Upper lobe of left lung (tissue), 4 donors: Measurements from ENCODE around the gene IGF2BP3.

Source experiments
- EP300 ChIP-seq, 4 donors: sonication (generic); formaldehyde crosslinking; IDR thresholded peaks; one replicate each; pipeline ENCODE4 v1.5.1; 2017; ENCODE audit warnings: antibody characterized with exemption in 4 of 4, control low read depth in 2 of 4
- POLR2A ChIP-seq, 4 donors: fragments of 450-650 bp; IDR thresholded peaks; one replicate each; pipeline ENCODE4 v1.5.1; 2016 to 2017; ENCODE audit warnings: antibody characterized with exemption in 4 of 4, mild to moderate bottlenecking in 2 of 4
- POLR2AphosphoS5 ChIP-seq, 2 donors: sonication (generic); formaldehyde crosslinking; IDR thresholded peaks; one replicate each; pipeline ENCODE4 v1.5.1; 2017; ENCODE audit warnings: antibody characterized with exemption in 2 of 2
- TF ChIP-seq, protein P1 (sequence below), 6 experiments: fragments of 450-650 bp in 4 of 6; fragments of 200-600 bp in 2 of 6; sonication (generic) in 2 of 6; IDR thresholded peaks; one replicate each; pipeline ENCODE4 v1.5.1; 2016 to 2019; ENCODE audit warnings: antibody characterized with exemption in 6 of 6

DNA sequence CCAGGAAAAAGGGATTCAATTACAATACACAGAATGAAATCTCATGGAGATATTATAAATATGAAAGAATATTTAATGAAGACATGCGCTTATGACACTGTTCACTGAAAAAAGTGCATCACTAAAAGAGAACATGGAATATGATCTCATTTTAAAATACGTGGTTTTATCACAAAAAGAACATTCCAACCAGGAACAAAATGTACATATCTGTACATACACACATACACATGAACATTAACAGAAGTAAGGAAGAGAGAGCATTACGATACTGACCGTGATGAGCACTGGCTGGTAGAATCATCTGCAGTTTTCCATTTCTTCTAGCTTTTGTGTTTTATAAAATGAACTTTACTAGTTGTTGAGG, 39.4 kb downstream of the IGF2BP3 start:
- TF ChIP-seq, protein P1, sequence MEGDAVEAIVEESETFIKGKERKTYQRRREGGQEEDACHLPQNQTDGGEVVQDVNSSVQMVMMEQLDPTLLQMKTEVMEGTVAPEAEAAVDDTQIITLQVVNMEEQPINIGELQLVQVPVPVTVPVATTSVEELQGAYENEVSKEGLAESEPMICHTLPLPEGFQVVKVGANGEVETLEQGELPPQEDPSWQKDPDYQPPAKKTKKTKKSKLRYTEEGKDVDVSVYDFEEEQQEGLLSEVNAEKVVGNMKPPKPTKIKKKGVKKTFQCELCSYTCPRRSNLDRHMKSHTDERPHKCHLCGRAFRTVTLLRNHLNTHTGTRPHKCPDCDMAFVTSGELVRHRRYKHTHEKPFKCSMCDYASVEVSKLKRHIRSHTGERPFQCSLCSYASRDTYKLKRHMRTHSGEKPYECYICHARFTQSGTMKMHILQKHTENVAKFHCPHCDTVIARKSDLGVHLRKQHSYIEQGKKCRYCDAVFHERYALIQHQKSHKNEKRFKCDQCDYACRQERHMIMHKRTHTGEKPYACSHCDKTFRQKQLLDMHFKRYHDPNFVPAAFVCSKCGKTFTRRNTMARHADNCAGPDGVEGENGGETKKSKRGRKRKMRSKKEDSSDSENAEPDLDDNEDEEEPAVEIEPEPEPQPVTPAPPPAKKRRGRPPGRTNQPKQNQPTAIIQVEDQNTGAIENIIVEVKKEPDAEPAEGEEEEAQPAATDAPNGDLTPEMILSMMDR (IDR thresholded peaks at IDR 0.05), result no peak
- TF ChIP-seq POLR2A (IDR thresholded peaks at IDR 0.05) (no peak), EP300 (IDR thresholded peaks at IDR 0.05) (no peak), POLR2AphosphoS5 (IDR thresholded peaks at IDR 0.05) (no peak)
